Measurements from ENCODE around the gene ZNF407.

DNA sequence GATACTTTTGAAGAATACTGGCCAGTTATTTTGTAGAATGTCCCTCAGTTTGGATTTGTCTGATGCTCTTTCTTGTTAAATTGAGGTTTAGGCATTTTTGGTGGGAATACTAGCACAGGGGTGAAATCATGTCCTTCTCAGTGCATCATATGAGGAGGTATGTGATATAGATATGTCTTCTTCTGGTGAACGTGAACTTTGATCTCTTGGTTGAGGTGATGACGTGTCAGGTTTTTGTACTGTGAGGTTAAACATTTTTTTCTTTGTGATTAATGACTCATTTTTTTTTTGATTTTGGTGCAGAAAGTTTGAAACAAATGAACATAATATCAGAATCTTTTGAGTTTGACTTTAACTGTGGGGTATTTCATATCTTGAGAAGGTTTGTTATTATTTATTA lies 11.0 kb downstream of the ZNF407 start:
- no peak for TF ChIP-seq EZH2 (optimal IDR thresholded peaks at IDR 0.05; ENCODE audit: low read depth, low read length)
- no peak for TF ChIP-seq EZH2phosphoT487 (IDR thresholded peaks at IDR 0.05; ENCODE audit: low read length)

Measured in MM.1S (cell line).